A204.1 (cell line): ENCODE data around the gene CFAP46.
"Not testable (repeated sequence)": the region's sequence is repeated elsewhere in the genome, so short reads cannot be mapped to it uniquely, and the experiment has no call there.

Source experiments
- FAIRE-seq: peaks from 2 replicates; lab custom pipeline; 2012; peaks lifted over from hg19 to GRCh38; lab: Jason Lieb, UNC

CFAP46 gene

DNA sequence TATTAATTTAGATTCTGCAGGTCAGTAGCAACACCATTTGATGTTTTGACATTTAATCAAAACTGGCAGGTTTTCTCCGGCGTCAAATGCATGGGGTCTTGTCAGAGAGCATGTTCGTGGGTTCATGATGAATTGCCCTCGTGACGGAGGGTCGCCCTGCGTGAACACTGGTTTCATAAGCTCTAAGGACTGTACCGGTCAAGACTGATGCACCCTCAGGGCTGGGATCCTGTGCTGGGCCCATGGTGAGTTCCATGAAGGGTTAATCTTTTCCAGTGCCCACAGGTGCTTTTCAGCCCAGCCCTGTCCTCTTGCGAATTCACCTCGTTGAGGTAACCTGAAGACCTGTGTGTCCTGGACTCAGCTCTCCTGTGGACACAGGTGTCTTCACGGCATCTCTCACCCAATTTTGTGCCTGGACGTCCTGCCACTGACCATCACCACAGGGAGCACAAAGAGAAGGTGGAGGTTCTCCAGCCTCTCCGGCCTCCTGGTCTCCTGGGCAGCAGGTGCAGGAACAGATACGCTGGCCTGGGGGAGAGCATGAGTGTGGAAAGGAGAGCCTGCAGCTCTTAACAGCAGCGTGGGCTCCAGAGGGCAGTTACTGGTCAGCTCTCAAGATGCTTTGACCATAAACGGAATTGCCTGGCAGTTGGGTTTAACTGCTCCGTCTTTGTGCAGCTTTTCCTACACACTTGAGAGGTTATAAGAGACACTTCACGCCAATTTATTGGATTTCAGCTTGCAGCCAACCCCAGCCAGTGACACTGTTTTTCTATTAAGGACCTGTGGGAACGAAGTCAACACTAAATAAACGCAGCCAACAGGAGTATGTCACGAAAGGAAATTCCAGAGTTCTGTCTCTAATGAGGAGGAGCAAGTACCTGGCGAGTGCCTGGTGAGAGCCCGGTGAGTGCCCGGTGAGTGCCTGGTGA is 37.4 kb upstream of the CFAP46 start:
- FAIRE-seq, result no peak

GRCh38 chr10:132978542-132978941 is 36.2 kb upstream of the CFAP46 start:
- FAIRE-seq, result no peak

- FAIRE-seq, result no peak
Measured at GRCh38 chr10:132977807-132978206, 35.4 kb upstream of the CFAP46 start.

- no peak for FAIRE-seq
Measured at GRCh38 chr10:132977076-132977475, 34.7 kb upstream of the CFAP46 start.

DNA sequence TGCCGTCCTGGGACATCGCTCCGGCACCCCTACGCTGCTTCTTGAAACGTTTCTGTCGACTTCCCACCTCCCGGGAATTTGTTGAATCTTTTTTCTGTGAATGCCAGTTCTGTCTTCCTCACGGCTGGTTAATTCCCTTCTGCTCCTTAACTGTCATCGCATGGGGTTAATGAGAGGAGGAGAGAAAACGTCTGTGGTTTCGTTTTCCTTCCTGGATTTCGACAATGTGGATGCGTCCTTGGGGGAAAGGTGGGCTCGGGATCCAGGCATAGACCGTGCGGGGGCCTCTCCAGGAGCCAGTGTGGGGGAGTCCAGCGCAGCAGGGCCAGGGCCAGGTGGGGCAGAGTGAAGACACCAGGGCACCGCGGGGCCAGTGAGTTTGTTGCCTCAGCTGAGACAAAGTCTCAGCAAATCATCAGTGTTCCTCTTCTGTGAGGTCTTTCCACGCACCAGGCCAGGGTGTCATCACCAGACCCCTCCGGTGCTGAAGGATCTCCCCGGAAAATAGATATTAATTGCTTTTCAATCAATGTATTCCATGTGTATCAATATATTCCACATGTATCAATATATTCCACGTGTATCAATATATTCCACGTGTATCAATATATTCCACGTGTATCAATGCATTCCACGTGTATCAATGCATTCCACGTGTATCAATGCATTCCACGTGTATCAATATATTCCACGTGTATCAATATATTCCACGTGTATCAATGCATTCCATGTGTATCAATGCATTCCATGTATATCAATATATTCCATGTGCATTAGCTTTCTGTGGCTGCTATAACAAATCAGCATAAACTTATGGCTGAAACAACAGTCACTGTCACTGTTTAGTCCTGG is 33.7 kb upstream of the CFAP46 start:
- FAIRE-seq, result no peak

DNA sequence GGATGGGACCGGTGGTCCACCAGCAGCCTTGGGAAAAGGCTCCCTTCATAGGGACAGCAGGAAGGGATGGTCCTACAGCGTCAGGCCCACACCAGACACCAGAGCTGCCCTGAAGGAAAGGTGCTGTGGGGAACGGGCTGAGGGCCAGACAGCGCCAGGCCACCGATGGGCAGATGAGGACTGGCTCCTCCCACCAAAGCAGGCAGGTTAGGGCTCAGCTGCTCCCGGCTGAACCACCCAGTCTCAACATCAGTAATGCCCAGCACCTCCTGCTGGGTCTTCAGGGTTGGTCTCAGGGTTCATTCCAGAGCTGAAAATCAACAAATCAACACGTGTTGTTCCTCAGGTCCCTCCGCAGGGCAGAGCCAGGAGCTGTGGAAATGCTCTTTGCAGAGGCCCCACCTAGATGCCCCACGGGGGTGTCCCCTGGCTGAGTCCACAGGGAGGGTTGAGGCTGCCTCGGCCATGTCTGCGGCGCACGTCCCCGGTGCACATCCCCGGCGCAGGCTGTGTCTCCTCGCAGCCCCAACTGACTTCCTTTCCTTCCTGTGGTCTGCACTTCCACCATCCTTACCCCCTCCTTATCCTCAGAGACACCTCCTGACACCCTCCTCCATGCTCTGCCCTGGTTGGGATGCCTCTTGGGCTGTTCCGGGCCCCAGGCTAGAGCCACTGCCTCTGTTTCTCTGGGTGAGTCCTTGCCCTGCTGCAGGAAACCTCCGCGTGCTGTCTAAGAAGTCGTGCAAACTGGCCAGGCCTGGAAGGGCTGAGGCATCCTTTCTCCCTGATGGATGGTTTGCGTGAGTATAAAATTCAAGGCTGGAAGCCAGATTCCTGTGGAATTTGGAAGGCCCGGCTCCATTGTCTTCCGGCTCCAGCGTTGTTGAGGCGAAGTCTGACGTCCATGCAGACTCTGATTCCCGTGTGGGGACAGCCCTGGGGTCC is 32.8 kb upstream of the CFAP46 start:
- FAIRE-seq, result no peak

DNA sequence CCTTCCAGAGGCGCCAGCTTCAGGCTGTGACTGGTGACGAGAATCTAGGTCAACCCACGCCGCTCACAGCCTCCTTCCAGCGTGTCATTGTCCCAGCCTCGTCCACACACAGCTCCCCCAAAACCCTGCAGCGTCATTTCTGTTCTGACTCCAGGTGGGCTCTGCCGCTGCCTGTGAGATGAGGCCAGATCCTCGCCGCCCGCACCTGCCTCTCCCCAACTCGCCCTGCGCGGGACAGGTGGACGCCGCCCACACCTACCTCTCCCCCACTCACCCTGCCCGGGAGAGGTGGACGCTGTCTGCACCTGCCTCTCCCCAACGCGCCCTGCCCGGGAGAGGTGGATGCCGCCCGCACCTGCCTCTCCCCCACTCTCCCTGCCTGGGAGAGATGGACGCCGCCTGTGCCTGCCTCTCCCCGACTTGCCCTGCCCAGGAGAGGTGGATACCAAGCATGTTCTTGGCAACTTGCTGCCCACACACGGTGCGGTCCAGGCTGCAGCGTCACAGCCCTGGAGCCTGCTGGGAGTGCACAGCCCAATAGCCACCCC is 32.0 kb upstream of the CFAP46 start:
- FAIRE-seq, result no peak

DNA sequence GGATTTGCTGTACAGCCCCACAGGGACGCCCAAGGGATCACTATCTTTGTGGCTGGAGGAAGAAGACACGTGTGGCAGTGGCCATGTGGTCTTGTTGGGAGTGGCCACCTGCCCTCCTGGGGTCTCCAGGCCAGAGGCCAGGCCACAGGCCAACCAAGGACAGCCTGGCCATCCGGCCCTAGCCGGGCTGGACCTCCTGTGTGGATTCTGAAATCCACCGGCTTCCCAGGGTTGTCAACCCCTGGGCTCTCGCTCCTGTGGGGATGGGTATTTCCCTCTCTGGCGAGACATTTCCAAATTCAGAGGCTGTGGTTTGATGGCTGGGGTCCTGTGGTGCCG is 31.5 kb upstream of the CFAP46 start:
- FAIRE-seq, result no peak

DNA sequence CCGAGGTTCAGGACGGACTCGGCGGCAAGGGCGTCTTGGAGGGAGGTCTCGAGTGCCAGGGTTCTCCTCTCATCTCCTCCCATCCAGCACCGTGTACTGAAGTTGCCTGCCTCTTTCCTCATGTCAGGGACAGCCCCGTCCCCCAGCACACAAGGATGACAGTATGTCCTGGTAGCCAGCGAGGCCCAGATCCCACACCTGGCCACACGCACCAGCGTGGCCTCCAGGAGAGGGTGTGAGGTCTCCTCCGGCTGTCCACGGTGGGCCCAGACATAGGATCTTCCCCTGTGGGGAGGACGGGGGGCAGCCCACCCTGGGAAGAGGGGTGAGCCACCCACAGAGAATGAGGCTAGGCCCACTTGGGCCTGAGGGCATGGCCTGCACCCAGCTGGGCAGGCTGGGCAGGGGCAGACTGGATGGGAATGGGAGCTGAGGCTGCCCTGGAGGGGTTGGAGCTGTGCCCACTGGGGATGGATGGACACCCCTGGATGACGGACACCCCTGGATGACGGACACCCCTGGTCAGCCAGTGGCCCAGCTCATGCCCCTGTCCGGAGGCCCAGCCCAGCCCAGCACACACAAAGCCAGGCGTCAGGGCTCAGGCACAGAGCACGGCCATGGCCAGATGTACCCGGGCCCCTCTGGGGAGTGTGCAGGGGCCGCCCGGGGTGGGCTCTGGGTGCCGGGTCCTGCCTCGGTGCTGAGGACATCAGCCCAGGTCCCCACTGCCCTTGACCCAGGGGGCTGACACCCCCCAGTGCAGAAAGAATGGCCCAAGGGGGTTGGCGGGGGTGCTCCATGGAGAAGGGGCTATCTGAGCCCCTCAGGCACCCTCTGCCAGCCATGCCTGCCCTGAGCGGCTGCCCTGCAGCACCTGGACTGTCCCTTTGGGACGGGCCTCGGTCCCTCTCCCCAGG is 30.9 kb upstream of the CFAP46 start:
- FAIRE-seq, result no peak

- FAIRE-seq, result no peak
Measured at GRCh38 chr10:132972149-132972985, 30.0 kb upstream of the CFAP46 start.

GRCh38 chr10:132971448-132972148 is 29.2 kb upstream of the CFAP46 start:
- FAIRE-seq, result no peak

- no peak for FAIRE-seq
Measured at GRCh38 chr10:132970641-132971438, 28.5 kb upstream of the CFAP46 start.

DNA sequence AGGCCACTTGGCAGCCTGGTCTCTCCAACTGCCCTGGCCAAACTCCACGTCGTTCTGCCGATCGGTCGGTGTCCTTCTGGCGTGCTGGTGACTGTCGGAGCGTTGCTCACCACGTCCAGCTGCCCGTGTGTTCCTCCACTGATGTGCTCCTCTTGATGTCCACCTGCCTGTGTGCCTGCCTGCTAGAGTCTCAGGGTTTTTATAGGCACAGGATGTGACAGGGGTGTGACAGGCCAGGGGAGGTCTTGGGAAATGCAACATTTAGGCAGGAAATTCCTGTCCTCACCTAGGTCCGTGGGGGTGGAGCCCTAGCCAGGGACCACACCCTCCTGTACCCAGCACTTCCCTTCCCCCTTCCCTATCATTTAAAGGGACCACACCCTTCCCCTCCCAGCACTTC is 25.2 kb upstream of the CFAP46 start:
- no peak for FAIRE-seq

DNA sequence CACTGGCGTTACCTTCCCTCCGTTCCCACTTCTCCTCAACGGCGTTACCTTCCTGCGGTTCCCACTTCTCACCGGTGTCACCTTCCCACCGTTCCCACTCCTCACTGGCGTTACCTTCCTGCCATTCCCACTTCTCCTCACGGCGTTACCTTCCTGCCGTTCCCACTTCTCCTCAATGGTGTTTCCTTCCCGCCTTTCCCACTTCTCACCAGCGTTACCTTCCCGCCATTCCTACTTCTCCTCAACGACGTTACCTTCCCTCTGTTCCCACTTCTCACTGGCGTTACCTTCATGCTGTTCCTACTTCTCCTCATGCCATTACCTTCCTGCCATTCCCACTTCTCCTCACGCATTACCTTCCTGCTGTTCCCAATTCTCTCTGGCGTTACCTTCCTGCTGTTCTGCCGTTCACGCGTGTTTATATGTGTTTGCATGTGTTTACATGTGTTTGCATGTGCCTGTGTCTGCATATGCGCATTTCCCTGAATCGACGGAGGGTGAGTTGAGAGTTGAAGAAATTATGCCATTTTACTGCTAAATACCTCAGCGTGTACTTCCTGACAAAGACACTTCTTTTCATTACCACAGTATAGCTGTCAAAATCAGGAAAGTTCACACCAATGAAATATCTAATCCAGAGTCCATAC is 23.2 kb upstream of the CFAP46 start:
- FAIRE-seq, result no peak

DNA sequence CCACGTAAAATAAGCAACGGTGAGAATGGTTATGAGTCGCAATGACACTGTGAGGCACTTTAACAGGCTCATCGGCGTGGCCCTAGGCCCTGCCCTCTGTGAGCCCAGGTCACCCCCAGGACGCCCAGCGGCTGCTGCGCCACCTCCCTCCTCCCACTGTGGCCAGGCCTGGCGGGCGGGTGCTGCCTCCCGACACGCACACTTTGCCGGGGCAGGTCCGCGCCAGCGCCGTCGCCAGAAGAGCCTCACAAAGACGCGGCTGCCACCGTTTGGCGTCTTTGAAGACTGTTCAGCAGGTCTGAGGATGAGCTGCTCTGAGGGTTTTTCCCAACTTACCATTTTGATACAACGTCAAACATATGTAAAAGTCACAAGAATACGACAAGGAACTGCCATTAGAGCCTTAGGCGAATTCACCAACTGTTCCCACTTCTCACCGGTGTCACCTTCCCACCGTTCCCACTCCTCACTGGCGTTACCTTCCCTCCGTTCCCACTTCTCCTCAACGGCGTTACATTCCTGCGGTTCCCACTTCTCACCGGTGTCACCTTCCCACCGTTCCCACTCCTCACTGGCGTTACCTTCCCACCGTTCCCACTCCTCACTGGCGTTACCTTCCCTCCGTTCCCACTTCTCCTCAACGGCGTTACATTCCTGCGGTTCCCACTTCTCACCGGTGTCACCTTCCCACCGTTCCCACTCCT is 22.5 kb upstream of the CFAP46 start:
- FAIRE-seq, result not testable (repeated sequence)

- no peak for FAIRE-seq
Measured at GRCh38 chr10:132964231-132964630, 21.9 kb upstream of the CFAP46 start.

DNA sequence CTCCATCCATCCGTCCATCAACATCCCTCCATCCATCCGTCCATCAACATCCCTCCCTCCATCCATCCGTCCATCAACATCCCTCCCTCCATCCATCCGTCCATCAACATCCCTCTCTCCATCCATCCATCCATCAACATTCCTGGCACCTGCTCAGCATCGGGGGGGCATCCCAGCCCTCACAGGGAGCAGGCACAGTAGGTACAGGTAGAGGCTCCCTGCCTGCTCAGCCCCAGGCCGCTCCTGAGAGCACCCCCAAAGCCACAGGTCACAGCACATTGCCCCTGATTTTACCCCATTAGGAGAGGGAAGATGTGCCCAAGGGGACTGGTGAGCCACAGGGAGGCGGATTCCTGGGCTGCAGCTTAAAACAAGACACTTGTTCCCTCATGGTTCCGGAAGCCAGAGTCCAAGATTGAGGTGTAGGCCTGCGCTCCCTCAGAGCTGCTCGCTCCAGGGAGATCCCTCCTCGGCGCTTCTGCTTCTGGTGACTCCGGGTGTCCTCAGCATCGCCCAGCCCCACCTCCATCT is 21.1 kb upstream of the CFAP46 start:
- FAIRE-seq, result no peak
